ENCODE measurements around the gene PDGFC.

Gene PDGFC

DNA sequence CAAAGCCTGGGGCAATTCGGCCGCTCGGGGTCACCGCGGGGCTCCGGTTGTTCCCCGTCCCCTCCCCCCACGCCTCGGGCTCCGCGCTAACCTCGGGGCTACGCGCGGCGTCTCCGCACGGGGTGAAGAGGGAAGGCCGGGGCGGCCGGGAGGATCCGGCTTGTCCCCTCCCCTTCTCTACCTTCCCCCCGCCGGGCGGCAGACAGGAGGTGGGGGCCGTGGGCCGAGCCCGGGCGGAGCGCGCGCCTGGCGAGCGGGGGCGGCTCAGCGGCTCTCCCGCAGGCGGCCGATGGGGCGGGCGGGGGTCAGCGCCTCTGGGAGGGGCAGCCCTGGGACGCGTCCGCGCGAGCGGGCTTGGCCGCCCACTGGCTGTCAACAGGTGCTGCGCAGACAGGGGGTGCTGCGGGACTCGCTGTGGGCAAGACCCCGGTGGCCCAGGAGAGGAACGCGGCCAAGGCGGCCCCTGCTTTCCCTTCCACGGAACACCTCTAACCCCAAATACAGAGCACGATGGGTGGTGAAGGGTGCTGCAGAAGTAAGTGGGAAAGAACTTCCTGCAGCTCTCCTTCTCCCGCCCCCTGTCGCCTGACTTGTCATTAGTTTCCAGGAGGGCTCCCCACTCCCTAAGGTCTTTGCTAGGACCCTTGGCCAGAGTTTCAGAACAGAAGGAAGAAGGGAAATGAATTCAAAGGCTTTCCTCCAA lies at the start of gene PDGFC:
Gene PDGFC, minus strand, starts transcription at position 124 of the 703 bp plus-strand sequence. CDS start 896 bp downstream, outside the sequence.
- no peak for DNase-seq

GRCh38 chr4:157020882-157021281 lies 49.3 kb upstream of the PDGFC start:
- DNase-seq: no peak

- DNase-seq: no peak
Measured at GRCh38 chr4:157018920-157019490, 47.4 kb upstream of the PDGFC start.

DNA sequence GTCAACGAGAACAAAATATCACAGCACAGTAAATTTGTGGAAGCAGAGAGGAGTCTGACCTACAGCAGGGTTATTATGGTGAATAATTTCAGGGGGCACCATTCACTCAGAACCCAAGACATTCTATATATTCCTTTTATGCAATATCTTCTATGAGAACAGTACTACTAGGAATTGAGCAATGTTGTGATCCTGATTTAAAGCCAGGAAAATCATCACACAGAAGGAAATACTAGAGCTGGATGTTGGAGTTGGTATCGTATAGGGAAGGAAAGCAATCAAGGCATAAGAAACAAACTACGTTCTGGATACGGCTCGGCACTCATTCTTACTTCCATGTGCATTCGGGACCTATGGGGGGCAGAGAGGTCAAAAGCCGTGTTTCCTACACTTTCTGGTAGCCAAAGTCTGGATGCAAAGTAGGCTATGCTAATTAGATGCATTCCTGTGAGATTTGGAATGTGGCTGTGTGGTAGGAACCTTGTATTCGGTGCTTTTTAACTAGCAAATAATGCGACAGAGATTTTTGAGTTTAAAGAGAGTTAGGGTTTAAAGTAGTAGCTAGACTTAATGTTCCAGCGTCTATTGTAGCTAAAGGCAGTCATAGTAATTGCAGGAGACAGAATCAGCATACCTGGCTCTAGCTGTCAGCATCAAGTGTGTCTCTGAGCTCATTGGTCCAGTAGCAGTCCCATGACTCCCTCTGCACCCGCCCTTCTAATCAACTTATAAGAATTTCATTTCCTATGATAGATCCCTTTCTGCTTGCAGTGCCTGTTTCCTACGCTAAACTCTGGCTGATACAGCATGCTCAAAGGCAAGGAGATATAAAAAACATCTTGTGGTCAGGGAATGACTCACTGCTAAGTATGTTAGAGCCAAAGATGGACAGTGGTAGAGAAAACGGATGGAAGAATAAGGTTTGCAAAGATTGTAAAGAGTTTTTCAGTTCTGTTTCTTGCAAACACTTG lies 43.3 kb upstream of the PDGFC start:
- DNase-seq: no peak

GRCh38 chr4:157013656-157014055 lies 42.1 kb upstream of the PDGFC start:
- no peak for DNase-seq

DNA sequence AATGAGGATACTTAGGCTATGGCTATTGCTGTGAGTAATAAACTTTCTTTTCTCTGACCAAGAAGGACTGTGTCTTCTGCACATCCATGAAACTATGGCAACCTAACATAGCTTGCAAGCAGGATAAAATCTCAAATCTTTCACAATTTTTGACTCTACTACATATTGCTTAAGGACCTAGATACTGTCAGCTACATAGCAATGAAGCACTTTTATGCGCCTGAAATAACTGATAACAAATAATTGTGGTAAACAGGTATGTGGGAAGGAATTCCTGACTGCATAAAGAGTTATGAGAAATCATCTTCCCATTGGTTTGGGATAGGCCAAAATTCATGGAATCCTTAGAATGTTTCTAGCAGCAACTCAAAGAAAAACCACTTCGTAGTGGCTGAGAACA lies 41.2 kb upstream of the PDGFC start:
- no peak for DNase-seq

DNA sequence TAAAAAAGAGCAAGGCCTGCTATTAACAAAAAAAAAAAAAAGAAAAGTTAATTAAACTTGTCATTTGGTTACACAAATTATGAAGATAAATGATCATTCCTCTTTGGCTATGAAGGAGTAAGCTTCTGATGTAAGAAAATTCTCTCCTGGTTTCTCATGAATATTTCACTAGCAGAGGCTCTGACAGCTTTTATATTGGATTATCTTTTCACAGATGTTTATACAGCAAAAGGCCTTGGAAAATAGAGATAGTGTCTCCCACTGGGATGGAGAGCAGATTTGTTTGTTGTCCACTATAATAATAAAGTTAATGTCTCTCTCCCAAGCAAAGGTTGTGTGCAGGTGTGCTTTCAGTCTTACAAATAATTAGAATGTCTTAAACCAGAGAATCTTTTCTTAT lies 40.7 kb upstream of the PDGFC start:
- DNase-seq: no peak

DNA sequence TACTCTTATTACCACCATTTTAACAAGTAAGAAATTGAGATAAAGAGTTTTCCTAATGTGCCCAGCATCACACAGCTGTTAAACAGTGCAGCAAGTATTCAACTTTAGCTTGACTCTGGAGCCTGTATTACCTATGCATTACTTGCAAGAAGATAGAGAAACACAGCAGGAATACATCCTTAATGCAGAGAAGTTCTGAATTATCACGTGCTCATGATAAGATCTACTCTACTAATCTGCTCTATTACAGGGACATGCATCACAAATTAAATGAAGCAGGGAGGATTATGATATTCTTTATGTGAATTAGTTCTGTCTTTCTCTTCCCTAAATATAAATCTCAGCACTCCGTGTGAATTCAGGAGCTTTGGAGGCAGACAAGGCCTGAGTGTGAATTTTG lies 39.0 kb upstream of the PDGFC start:
- DNase-seq: no peak

DNA sequence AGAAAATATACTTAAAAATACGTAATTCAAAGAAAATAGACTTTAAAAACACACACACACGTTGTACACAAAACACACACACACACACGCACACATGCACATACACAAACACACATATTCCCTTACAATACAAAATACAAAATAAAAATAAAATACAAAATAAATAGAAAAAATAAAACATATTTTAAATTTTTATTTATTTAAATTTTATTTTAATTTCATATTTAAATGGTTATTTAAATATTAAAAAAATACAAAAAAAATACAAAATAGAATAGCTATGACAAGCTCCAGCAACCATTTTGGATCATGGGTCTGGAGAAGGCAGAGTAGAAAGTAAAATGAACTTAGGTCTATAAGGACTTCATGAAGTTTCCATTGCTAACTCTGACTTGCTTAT lies 34.2 kb upstream of the PDGFC start:
- DNase-seq: no peak

GRCh38 chr4:157005193-157005592 lies 33.6 kb upstream of the PDGFC start:
- no peak for DNase-seq

DNA sequence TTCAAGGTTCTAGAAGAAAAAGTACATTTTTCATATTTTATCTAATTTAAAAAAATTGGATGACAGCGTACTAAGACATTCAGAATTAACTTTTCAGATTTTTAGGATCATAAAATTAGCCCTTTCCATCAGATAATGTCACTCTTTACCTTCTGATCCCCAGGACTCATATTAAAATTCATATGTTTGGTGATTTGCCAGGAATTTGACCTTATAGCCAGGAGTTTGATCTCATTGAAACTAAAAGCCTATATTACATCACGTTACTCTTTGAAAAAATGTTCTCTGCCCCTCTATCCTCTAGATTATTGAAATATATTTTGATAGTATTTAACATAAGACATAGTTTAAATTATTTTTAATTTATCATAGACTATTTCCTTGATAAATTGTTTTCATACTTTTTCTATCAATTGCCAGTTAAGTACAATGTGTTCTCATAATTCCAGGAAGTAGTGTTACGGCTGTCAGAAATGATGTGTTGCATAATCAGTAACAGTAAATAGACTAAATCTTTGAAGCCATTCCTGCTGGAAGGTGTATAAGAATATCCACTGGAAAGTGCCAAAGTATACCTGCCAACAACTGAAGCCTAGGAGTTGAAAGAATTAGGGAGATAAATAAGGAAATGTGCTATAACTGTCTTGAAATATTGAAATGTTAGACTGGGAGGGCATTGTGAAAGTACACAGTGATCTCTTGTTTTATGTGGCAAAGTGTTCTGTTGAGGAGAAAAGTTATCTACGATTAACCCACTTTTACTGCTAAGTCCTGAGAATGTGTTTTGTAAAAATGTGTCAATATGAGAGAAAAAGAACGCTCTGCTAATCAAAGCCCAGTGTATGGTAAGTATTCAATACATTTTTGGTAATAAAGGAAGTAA lies 32.9 kb upstream of the PDGFC start:
- DNase-seq: no peak

DNA sequence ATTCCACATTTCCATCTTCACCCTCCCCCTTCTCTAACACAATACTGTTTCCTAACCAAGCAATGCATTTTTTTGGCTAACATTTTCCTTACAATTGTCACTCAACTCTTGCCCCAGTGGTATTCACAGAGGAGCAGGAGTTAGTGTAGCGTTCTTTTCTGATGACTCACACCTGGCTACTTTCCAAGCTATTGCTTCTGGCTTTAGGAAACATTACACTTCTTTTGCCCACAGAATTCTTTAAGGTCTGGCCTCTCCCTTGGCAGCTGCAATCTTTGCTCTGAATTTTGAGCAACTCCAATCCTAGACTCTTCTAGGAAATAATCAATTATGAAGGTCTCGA lies 27.5 kb upstream of the PDGFC start:
- DNase-seq: no peak

- DNase-seq: no peak
Measured at GRCh38 chr4:156998500-156999174, 27.0 kb upstream of the PDGFC start.

GRCh38 chr4:156992943-156993342 lies 21.3 kb upstream of the PDGFC start:
- no peak for DNase-seq

DNA sequence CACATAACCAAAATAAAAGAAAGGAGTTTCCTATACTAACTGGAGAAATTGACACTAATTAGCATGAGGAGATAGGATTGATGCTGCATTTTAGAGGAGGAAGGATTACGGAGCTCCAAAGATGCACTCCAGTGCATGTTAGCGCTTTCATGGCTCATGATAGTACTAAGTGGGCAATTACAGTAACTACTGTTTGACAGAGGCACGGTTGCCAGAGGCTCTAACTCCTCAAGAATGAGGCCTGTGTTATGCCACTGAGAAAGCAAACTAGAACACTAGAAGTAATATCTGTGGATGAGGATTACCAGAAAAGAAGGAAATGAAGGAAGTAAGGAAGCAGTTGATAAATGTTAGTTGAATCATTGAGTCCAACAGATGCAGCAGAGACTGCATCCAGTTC lies 19.6 kb upstream of the PDGFC start:
- DNase-seq: no peak

GRCh38 chr4:156983366-156983765 lies 11.8 kb upstream of the PDGFC start:
- no peak for DNase-seq

DNA sequence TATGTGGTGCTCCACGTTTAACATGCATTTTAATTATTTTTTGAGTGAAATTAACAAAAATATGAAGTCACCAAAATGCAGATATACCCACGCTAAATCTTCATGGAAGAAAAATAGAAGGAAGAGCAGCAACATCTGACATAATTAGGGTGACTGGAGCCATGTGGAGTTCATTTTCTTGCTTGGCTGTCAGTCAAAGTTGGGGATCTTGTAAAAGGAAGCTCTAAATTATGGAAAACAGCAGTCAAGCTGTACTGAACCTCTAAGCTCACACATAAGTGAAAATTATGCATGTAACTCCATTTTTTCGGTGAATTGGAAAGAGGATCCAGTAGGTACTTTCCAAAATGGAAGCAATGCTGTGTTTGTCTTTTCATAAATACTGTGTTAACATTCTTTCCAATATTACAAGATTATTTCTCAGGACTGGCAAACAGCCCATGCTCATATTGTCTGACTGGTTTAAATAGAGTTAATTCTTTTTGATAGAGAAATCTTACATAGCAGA lies 9.7 kb upstream of the PDGFC start:
- no peak for DNase-seq

- DNase-seq: no peak
Measured at GRCh38 chr4:156977435-156978160, 6.0 kb upstream of the PDGFC start.

- DNase-seq: no peak
Measured at GRCh38 chr4:156976147-156976546, 4.5 kb upstream of the PDGFC start.

- no peak for DNase-seq
Measured at GRCh38 chr4:156975686-156976085, 4.1 kb upstream of the PDGFC start.

DNA sequence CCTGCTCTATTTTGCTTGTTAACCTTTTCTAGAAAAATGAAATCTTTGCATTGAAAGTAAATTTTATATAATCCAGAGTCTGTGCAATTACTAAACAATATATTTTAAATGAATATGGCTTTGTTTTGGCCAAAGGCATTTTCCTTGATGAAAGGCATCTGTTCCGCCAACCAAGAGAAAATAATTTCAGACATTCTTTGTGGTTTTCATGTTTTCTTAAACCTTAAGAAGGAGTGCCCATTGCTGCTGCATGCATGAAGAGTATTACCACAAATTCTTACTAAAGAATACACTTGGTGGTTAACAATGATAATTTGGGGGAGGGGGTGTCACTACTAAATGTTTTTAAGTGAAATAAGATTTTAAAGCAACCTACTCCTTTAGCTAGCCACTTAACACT lies 2.7 kb upstream of the PDGFC start:
- no peak for DNase-seq
